GM12874 (cell line): ENCODE data around the gene ZNF326.

ENCODE experiments used
- CTCF ChIP-seq: IDR thresholded peaks from 2 replicates; pipeline ENCODE4 v1.5.1; 2011; ENCODE audit warnings: low read depth, mild to moderate bottlenecking, control low read depth, low read length, moderate library complexity; ENCODE audit not compliant: insufficient read depth

The ZNF326 gene

GRCh38 chr1:89972024-89972423 is 22.9 kb upstream of the ZNF326 start:
- no peak for TF ChIP-seq CTCF

GRCh38 chr1:89973471-89974127 is 21.3 kb upstream of the ZNF326 start:
- no peak for TF ChIP-seq CTCF

- no peak for TF ChIP-seq CTCF
Measured at GRCh38 chr1:89974256-89974655, 20.7 kb upstream of the ZNF326 start.

GRCh38 chr1:89974696-89975470 is 20.0 kb upstream of the ZNF326 start:
- TF ChIP-seq CTCF: no peak

- no peak for TF ChIP-seq CTCF
Measured at GRCh38 chr1:89975540-89976125, 19.3 kb upstream of the ZNF326 start.

- no peak for TF ChIP-seq CTCF
Measured at GRCh38 chr1:89978755-89979154, 16.2 kb upstream of the ZNF326 start.

DNA sequence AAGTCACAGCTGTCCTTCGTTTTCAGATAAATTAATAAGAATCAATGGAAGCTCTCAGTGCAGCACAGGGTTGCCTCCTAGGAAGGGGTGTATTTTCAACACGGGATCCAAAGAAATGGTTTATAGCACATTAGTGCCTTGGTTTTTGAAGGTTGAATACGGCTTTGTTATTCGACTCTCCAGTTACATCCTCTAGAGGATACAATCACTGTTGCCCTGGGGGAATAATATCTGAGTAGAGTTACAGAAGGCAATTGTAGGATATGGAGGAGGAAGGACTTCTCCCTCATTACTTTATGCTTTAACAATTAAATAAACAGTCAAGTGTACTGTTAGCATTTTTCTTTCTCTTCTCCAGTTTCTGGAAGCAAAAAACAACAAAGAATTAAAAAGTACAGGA is 14.3 kb upstream of the ZNF326 start:
- TF ChIP-seq CTCF: no peak
